ENCODE measurements around the gene NTF4. TPM values are rescaled to one million over a fixed set of nuclear protein-coding genes. Genes with fewer than 3 reads are reported as not detected.
"Not testable (repeated sequence)": the region's sequence is repeated elsewhere in the genome, so short reads cannot be mapped to it uniquely, and the experiment has no call there.

The NTF4 gene
- total RNA-seq, 1 donor from 2014 or later = 0.58 TPM

GRCh38 chr19:49064029-49064629, 489 bp downstream of the NTF4 start:
- no peaks in the 10 kb centered on the region for H3K36me3 ChIP-seq (ENCODE audit: control insufficient read depth, insufficient read depth, low read length)
- peak overlapping the region; percentile 7 for H3K4me3 ChIP-seq (ENCODE audit: low read depth, low read length)
- TF ChIP-seq, protein P1, sequence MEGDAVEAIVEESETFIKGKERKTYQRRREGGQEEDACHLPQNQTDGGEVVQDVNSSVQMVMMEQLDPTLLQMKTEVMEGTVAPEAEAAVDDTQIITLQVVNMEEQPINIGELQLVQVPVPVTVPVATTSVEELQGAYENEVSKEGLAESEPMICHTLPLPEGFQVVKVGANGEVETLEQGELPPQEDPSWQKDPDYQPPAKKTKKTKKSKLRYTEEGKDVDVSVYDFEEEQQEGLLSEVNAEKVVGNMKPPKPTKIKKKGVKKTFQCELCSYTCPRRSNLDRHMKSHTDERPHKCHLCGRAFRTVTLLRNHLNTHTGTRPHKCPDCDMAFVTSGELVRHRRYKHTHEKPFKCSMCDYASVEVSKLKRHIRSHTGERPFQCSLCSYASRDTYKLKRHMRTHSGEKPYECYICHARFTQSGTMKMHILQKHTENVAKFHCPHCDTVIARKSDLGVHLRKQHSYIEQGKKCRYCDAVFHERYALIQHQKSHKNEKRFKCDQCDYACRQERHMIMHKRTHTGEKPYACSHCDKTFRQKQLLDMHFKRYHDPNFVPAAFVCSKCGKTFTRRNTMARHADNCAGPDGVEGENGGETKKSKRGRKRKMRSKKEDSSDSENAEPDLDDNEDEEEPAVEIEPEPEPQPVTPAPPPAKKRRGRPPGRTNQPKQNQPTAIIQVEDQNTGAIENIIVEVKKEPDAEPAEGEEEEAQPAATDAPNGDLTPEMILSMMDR (IDR thresholded peaks at IDR 0.05; ENCODE audit: insufficient read depth, low read length, poor library complexity, severe bottlenecking) = no peak
- H3K27me3 ChIP-seq (ENCODE audit: control insufficient read depth, insufficient read depth, low read length) = peaks cover 19% of the 10 kb centered on the region
- no peak for DNase-seq (ENCODE audit: low read depth)

- H3K4me3 ChIP-seq (ENCODE audit: low read depth, low read length) = no peak overlapping the region
- no peaks in the 10 kb centered on the region for H3K36me3 ChIP-seq (ENCODE audit: control insufficient read depth, insufficient read depth, low read length)
- H3K27me3 ChIP-seq (ENCODE audit: control insufficient read depth, insufficient read depth, low read length) = peaks cover 14% of the 10 kb centered on the region
- no peak for DNase-seq (ENCODE audit: low read depth)
- TF ChIP-seq, protein P1 (IDR thresholded peaks at IDR 0.05; ENCODE audit: insufficient read depth, low read length, poor library complexity, severe bottlenecking) = no peak
Measured at GRCh38 chr19:49061445-49061844, 3.2 kb downstream of the NTF4 start.

DNA sequence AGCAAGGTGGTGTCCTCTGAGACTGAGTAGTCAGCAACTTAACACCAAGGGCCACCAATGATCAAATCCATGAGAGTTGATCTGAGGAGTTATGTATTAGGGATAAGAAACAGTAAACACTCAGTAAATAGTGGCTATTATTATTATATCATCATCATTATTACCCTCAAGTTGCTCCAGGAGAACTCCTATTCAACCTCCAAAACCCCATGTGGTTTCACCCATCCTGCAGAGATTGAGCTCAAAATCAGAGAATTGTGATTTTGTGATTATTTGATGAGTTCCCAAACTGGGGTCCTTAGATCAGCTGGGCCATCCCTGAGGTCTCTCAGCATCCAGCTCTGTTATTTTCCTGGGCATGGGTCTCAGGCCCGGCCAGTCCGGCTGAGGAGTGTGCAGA, 3.6 kb downstream of the NTF4 start:
- no peaks in the 10 kb centered on the region for H3K36me3 ChIP-seq (ENCODE audit: control insufficient read depth, insufficient read depth, low read length)

GRCh38 chr19:49059053-49059452, 5.6 kb downstream of the NTF4 start:
- no peak for DNase-seq (ENCODE audit: low read depth)
- no peaks in the 10 kb centered on the region for H3K36me3 ChIP-seq (ENCODE audit: control insufficient read depth, insufficient read depth, low read length)
- H3K27me3 ChIP-seq (ENCODE audit: control insufficient read depth, insufficient read depth, low read length) = no peaks in the 10 kb centered on the region
- TF ChIP-seq, protein P1 (IDR thresholded peaks at IDR 0.05; ENCODE audit: insufficient read depth, low read length, poor library complexity, severe bottlenecking) = no peak
- no peak overlapping the region for H3K4me3 ChIP-seq (ENCODE audit: low read depth, low read length)

More for the DNA sequence above, 3.6 kb downstream of the NTF4 start:
- TF ChIP-seq, protein P1 (IDR thresholded peaks at IDR 0.05; ENCODE audit: insufficient read depth, low read length, poor library complexity, severe bottlenecking) = no peak
- DNase-seq (ENCODE audit: low read depth) = no peak
- H3K27me3 ChIP-seq (ENCODE audit: control insufficient read depth, insufficient read depth, low read length) = peaks cover 10% of the 10 kb centered on the region
- H3K4me3 ChIP-seq (ENCODE audit: low read depth, low read length) = no peak overlapping the region

DNA sequence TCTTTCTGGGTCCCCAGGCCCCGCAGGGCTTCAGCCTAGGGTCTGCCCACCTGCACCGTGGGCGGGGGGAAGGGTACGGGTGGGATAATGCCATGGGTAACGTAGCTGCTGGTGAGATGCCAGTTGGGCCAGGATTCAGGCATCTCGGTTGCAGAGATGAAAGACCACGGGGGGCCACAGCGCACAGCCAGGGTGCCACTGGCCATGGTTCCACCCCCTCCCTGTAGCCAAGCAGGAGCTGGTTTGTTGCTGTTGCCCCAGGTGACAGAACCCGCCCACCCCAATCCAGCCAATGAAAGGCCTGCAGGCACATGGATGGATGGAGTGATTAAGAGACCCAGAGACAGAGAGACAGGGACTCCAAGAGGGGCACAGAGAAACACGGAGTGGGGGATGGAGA, 6.1 kb downstream of the NTF4 start:
- no peaks in the 10 kb centered on the region for H3K27me3 ChIP-seq (ENCODE audit: control insufficient read depth, insufficient read depth, low read length)
- TF ChIP-seq, protein P1 (IDR thresholded peaks at IDR 0.05; ENCODE audit: insufficient read depth, low read length, poor library complexity, severe bottlenecking) = no peak

GRCh38 chr19:49057636-49058234, 6.9 kb downstream of the NTF4 start, which contains the start of gene CGB7:
TSS of gene CGB7 (minus strand) at chr19:49057749. CDS start at chr19:49055375, 2,374 bp downstream.
- H3K27me3 ChIP-seq (ENCODE audit: control insufficient read depth, insufficient read depth, low read length) = no peaks in the 10 kb centered on the region

More for the DNA sequence above, 6.1 kb downstream of the NTF4 start:
- DNase-seq (ENCODE audit: low read depth) = no peak
- H3K4me3 ChIP-seq (ENCODE audit: low read depth, low read length) = no peak overlapping the region
- no peaks in the 10 kb centered on the region for H3K36me3 ChIP-seq (ENCODE audit: control insufficient read depth, insufficient read depth, low read length)

GRCh38 chr19:49056902-49057596, 7.6 kb downstream of the NTF4 start:
- peak overlapping the region; percentile 60 for H3K4me3 ChIP-seq (ENCODE audit: low read depth, low read length)
- not testable (repeated sequence) for DNase-seq (ENCODE audit: low read depth); H3K27me3 ChIP-seq (ENCODE audit: control insufficient read depth, insufficient read depth, low read length); H3K36me3 ChIP-seq (ENCODE audit: control insufficient read depth, insufficient read depth, low read length)

More at GRCh38 chr19:49057636-49058234, 6.9 kb downstream of the NTF4 start, which contains the start of gene CGB7:
- TF ChIP-seq, protein P1 (IDR thresholded peaks at IDR 0.05; ENCODE audit: insufficient read depth, low read length, poor library complexity, severe bottlenecking) = no peak
- Histone ChIP-seq H3K36me3 (ENCODE audit: control insufficient read depth, insufficient read depth, low read length) (no peaks in the 10 kb centered on the region), H3K4me3 (ENCODE audit: low read depth, low read length) (peak within 1 kb of the TSS; percentile 60)
- DNase-seq (ENCODE audit: low read depth) = peak; percentile 25
